ENCODE results near the gene FAM25G.
"Not testable (repeated sequence)": the region's sequence is repeated elsewhere in the genome, so short reads cannot be mapped to it uniquely, and the experiment has no call there.

The FAM25G gene
- 0 to 0.07 (median 0) reads per million in 9 experiments for total RNA-seq

DNA sequence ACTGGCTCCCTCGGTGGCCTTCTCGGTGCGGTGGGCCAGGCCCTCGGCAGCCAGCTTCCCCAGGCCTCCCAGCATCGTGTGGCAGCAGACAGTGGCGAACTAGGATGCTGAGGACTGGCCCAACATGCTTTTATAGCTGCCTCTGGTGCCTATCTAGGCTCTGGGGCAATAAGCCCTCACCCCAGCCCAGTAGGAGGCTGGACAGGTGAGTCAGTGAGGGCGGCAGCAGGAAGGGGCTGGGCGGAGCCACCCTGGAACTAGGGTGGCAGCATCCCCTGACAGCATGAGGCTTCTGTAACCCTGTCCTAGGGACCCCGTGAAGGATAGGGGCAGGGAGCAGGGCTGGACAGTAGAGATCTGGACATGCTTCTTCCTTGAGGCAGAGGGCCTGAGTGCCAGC lies at the start of gene FAM25G:
Gene FAM25G, minus strand, starts transcription at position 101 of the 400 bp plus-strand sequence. Its CDS starts 26 bp downstream, at position 75.
- not testable (repeated sequence) for DNase-seq; H3K27me3 Mint-ChIP-seq; H3K9me3 Mint-ChIP-seq; H3K4me3 Mint-ChIP-seq; H3K36me3 Mint-ChIP-seq (ENCODE audit: insufficient read depth); H3K4me1 Mint-ChIP-seq (ENCODE audit: low read depth in 2 of 2); ATAC-seq (replicated peaks); H3K27ac Mint-ChIP-seq

DNA sequence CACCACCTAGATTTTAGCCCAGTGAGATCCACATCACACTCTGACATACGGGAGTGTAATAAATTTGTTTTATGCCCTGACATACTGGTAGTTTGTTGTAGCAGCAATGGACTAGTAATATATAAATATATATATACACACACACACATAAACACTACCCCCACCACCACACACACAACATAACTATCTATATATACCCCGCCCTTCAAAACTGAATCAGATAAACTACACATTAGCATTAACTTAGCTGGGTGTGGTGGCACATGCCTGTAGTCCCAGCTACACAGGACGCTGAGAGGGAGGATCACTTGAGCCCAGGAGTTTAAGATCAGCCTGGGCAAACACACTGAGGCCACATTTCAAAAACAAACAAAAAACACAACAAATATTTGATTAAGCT lies 44.9 kb upstream of the FAM25G start:
- not testable (repeated sequence) for H3K27ac Mint-ChIP-seq; H3K27me3 Mint-ChIP-seq; H3K4me3 Mint-ChIP-seq; ATAC-seq (replicated peaks); H3K9me3 Mint-ChIP-seq; DNase-seq; H3K36me3 Mint-ChIP-seq (ENCODE audit: insufficient read depth); H3K4me1 Mint-ChIP-seq (ENCODE audit: low read depth in 2 of 2)

DNA sequence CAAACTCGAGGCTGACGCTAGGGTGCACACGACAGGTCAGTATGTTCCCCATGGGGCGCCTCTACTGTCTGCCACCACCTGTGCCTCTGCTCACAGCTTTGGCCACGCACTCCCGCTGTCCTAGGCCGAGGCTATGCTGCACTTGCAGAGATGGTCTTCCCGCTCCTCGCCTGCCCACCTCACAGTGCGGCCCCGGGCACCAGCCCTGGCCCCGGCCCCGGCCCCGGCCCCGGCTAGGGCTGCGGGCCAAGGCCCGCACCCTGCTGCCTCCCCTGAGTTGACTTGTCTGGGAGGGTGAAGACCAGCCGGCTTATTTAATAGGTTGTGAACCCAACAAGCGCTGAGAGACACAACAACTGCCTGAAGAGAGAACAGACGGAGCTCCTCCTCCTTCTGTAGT lies 32.0 kb upstream of the FAM25G start, which contains the start of gene AGAP9:
Gene AGAP9, minus strand, starts transcription at position 164 of the 400 bp plus-strand sequence. Its CDS starts 112 bp downstream, at position 52.
- not testable (repeated sequence) for H3K4me3 Mint-ChIP-seq; H3K4me1 Mint-ChIP-seq (ENCODE audit: low read depth in 2 of 2); ATAC-seq (replicated peaks); H3K9me3 Mint-ChIP-seq; H3K27me3 Mint-ChIP-seq; DNase-seq; H3K36me3 Mint-ChIP-seq (ENCODE audit: insufficient read depth); H3K27ac Mint-ChIP-seq

DNA sequence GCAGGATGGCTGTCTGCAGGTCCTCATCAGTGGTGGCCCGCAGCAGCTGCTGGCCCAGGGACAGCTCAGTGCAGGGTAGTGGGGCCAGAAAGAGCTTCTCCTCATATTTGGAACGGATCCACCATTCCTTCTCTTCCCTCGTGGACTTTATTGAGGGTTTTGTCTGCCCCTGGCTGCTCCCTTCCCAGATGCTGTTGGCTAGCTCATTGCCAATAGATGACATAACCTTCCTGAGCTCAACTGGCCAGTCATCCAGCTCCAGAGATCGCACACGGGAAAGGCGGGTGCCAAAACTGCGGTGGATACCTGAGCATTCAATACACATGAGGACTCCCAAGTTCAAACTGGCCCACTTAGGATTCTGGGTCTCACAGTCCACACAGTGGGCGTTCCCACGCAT lies 10.8 kb upstream of the FAM25G start:
- ATAC-seq (replicated peaks); H3K4me3 Mint-ChIP-seq; H3K27me3 Mint-ChIP-seq; DNase-seq; H3K9me3 Mint-ChIP-seq; H3K4me1 Mint-ChIP-seq (ENCODE audit: low read depth in 2 of 2); H3K36me3 Mint-ChIP-seq (ENCODE audit: insufficient read depth); H3K27ac Mint-ChIP-seq: not testable (repeated sequence)

DNA sequence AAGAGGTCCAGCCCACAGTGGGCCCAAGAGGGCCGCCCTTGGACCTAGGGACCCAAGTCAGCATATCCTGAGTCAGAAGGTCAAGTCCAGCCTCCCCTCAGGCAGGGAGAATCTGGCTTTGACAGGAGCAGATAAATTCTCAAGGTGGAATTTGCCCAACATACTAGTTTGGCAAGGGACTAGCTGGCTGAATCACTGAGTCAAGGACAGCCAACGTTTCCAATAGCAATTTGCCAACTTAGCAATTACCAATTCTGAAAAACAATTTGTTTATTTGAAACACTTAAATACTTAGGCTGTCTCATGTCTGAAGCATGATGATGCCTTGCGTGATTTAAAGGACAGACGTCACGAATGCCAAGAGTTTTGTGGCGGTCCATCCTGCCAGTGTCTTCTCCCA lies 2.7 kb upstream of the FAM25G start:
- not testable (repeated sequence) for H3K9me3 Mint-ChIP-seq; ATAC-seq (replicated peaks)

DNA sequence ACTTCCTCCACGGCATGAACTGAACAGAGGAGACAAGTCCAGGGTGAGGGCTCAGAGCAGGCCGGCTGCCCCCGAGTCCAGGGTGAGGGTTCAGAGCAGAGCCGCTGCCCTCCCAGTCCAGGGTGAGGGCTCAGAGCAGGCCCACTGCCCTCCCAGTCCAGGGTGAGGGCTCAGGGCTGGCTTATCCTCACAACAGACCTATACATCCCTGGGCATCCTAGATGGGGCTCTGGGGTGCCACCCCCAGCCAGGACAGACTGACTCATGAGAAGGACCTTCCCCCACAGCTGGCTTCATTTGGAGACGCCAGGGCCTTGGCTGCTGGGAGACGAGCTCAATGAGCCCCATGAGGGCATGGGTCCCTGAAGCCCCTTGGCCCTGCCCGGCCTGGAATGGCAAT lies 1.9 kb downstream of the FAM25G start:
- not testable (repeated sequence) for H3K4me1 Mint-ChIP-seq (ENCODE audit: low read depth in 2 of 2); H3K27me3 Mint-ChIP-seq; DNase-seq; H3K4me3 Mint-ChIP-seq; H3K36me3 Mint-ChIP-seq (ENCODE audit: insufficient read depth); ATAC-seq (replicated peaks); H3K9me3 Mint-ChIP-seq; H3K27ac Mint-ChIP-seq

More for the DNA sequence above, 2.7 kb upstream of the FAM25G start:
- not testable (repeated sequence) for H3K27me3 Mint-ChIP-seq; DNase-seq; H3K4me3 Mint-ChIP-seq; H3K27ac Mint-ChIP-seq; H3K36me3 Mint-ChIP-seq (ENCODE audit: insufficient read depth); H3K4me1 Mint-ChIP-seq (ENCODE audit: low read depth in 2 of 2)

DNA sequence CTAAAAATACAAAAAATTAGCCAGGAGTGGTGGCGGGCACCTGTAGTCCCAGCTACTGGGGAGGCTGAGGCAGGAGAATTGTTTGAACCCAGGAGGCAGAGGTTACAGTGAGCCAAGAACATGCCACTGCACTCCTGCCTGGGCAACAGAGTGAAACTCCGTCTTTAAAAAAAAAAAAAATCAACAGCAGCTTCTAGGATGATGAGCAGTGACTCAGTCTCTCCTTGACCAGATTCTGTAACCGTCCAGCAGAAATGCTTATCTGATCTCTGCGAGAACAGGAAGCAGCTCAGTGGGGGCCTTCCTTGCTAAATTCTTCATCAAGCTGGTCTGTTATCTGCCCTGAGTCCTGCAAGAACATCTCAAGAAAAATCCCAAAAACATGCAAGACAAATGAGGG lies 5.6 kb downstream of the FAM25G start:
- not testable (repeated sequence) for DNase-seq; H3K27me3 Mint-ChIP-seq; H3K36me3 Mint-ChIP-seq (ENCODE audit: insufficient read depth); H3K4me3 Mint-ChIP-seq; H3K4me1 Mint-ChIP-seq (ENCODE audit: low read depth in 2 of 2); H3K9me3 Mint-ChIP-seq; ATAC-seq (replicated peaks); H3K27ac Mint-ChIP-seq

DNA sequence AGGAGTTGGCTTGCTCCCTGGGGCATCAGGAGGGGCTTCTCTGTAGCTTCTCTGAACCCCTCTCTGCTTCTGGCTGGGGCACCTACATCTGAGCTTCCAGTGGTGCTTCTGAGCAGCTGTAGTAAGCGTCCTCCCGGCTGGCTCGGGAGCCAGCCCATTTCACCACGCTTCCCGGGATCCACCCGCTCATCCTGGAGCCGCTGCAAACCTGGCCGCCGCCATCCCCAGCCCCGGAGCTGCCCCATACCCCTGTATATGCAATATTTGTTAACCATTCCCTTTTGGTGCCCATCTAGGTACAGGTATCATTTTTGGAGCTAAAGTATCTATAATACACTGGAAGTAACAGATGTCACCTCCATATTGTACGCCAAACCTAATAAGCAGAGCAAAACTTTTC lies 6.7 kb downstream of the FAM25G start:
- H3K4me3 Mint-ChIP-seq = not testable (repeated sequence)

DNA sequence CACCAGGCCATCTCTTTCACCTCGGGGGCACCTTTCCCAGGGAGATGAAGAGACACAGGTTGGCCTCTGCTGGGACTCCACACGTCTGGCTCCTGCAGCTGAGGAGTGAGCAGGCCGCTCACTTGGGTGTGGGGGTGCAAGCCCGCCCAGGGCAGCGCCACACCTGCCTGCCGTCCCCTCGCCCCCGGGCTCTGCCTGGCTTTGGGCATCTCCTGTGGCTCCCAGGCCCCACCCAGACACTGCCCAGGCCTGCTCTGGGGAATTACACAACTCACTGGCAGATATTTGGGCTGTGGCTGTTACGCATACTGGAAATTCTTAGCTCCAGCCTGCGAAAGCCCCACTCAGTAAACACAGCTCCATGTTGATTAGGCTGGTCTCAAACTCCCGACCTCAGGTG lies 7.6 kb downstream of the FAM25G start, which contains the start of gene ANXA8:
Gene ANXA8, minus strand, starts transcription at position 193 of the 400 bp plus-strand sequence. Its CDS starts 182 bp downstream, at position 11.
- H3K36me3 Mint-ChIP-seq (ENCODE audit: insufficient read depth); H3K4me3 Mint-ChIP-seq: not testable (repeated sequence)

More for the DNA sequence above, 6.7 kb downstream of the FAM25G start:
- H3K4me1 Mint-ChIP-seq (ENCODE audit: low read depth in 2 of 2); H3K27ac Mint-ChIP-seq; H3K27me3 Mint-ChIP-seq; DNase-seq; H3K36me3 Mint-ChIP-seq (ENCODE audit: insufficient read depth); ATAC-seq (replicated peaks); H3K9me3 Mint-ChIP-seq: not testable (repeated sequence)

DNA sequence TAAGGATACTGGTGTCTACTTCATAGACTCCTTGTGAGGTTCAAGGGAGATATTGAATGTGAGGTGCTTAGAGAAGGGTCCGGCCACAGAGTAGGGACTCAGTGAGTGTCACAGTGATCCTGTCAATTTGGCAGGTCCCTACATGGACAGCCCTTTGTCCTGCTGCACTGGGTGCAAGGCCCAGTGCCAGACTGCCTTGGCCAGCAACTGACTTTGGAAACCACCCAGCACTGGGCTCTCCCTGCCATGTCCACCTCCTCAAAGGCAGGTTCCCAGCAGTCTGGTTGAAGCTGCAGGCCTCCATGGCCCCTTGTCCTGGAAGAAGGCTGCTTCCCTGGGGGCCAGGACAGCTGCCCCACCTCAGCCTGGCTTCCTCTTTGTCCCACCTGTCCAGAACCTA lies 9.1 kb downstream of the FAM25G start:
- not testable (repeated sequence) for H3K9me3 Mint-ChIP-seq; H3K4me3 Mint-ChIP-seq; H3K27me3 Mint-ChIP-seq; ATAC-seq (replicated peaks); DNase-seq; H3K4me1 Mint-ChIP-seq (ENCODE audit: low read depth in 2 of 2); H3K36me3 Mint-ChIP-seq (ENCODE audit: insufficient read depth); H3K27ac Mint-ChIP-seq

More for the DNA sequence above, 7.6 kb downstream of the FAM25G start, which contains the start of gene ANXA8:
- not testable (repeated sequence) for H3K9me3 Mint-ChIP-seq; H3K27me3 Mint-ChIP-seq; DNase-seq; ATAC-seq (replicated peaks); H3K27ac Mint-ChIP-seq; H3K4me1 Mint-ChIP-seq (ENCODE audit: low read depth in 2 of 2)

DNA sequence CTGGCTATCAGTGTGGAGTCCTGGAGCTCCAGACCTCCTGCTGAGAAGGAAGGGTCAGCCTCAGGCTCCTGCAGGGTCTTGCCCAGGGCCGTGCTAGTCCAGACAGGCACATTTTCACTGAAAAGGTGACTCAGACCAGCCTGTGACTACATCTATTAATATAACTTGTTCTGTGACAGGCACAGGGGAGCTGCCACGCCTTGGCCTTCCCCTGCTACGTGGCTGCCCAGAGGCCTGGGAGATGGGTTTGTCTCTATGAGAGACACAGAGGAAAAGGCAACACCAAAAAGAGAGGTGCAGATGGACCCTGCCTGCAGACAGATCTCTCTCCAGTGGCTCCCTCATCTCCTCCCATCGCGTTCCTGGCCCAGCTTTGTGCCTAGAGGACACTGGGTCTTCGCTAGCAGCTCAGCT lies 9.7 kb downstream of the FAM25G start:
- H3K27ac Mint-ChIP-seq; H3K4me3 Mint-ChIP-seq; ATAC-seq (replicated peaks); DNase-seq; H3K36me3 Mint-ChIP-seq (ENCODE audit: insufficient read depth); H3K9me3 Mint-ChIP-seq; H3K27me3 Mint-ChIP-seq; H3K4me1 Mint-ChIP-seq (ENCODE audit: low read depth in 2 of 2): not testable (repeated sequence)

DNA sequence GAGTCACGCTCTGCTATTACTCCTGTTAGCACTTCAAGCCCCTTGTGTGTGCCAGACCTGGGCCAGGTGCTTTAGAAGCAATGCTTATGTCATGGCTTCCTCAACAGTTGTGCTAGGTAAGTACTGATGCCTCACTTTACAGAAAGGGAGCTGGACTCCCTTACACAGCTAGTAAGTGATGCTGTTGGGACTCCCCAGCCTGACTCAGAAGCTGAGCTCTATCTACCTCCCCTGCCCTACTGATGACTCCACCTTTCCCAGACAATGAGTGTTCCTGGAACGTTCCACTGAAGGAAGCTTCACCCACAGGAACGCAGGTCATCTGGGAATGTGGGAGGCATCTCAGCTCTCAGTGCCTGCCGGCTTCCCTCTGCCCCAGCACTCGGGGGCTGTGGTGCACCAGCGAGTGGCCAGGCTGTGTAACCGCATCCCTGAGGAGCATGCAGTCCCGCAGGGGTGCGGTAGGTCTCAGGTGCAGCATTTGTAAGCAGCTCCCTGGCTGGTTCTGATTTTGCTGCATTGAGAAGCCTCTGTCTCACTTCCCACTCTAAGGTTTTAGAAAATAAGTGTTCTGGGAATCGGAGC lies 10.2 kb downstream of the FAM25G start:
- not testable (repeated sequence) for ATAC-seq (replicated peaks); H3K4me3 Mint-ChIP-seq; H3K27ac Mint-ChIP-seq; H3K9me3 Mint-ChIP-seq; H3K36me3 Mint-ChIP-seq (ENCODE audit: insufficient read depth); DNase-seq; H3K27me3 Mint-ChIP-seq; H3K4me1 Mint-ChIP-seq (ENCODE audit: low read depth in 2 of 2)

DNA sequence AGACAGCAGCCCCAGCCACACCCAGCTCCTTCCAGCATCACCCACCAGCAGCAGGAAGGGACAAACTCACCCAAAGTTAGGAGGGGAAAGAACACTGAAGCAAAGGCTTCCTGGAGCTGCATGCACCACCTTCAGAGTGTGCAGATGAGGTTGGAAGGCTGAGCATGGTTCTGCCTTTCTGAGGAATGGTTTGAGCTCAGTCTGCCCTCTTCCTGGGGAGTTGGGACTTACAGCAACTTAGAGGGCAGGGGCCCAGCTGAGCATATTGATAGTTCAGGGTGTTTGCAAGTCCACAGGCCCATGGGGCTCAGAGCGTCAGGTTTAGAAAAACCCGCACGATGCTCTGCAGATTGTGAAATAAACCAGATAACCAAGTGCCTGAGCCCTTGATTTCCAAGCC lies 11.4 kb downstream of the FAM25G start:
- ATAC-seq (replicated peaks); H3K9me3 Mint-ChIP-seq: not testable (repeated sequence)

DNA sequence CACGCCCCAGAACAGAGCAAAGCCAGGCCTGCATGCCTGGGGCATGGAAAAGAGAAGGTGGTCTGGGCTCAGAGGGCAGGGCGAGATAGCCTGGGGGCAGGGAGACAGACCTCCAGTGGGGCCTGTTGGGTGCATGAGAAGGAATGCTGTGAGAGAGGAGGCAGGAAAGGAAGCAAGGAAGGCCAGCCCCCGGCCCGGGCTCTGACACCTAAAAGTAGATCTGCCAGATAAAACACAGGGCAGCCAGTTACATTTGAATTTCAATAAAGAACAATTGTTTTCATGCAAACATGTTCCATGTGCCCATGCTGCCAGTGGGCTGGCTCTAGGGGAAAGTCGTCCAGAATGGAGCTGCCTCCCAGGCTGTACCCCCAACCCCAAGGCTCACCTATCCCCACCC lies 13.4 kb downstream of the FAM25G start:
- not testable (repeated sequence) for DNase-seq, H3K27ac Mint-ChIP-seq, H3K4me3 Mint-ChIP-seq

More for the DNA sequence above, 11.4 kb downstream of the FAM25G start:
- H3K27me3 Mint-ChIP-seq; H3K36me3 Mint-ChIP-seq (ENCODE audit: insufficient read depth); H3K27ac Mint-ChIP-seq; H3K4me3 Mint-ChIP-seq; H3K4me1 Mint-ChIP-seq (ENCODE audit: low read depth in 2 of 2); DNase-seq: not testable (repeated sequence)

More for the DNA sequence above, 13.4 kb downstream of the FAM25G start:
- H3K9me3 Mint-ChIP-seq; H3K36me3 Mint-ChIP-seq (ENCODE audit: insufficient read depth); H3K27me3 Mint-ChIP-seq; H3K4me1 Mint-ChIP-seq (ENCODE audit: low read depth in 2 of 2); ATAC-seq (replicated peaks): not testable (repeated sequence)

All from effector memory CD8-positive, alpha-beta T cell (primary cell).